Measurements from ENCODE around the gene SLC44A5. TPM values are rescaled to one million over a fixed set of nuclear protein-coding genes. Genes with fewer than 3 reads are reported as not detected.

SLC44A5 gene
- total and polyA plus RNA-seq, 2 donors (not counting 1 experiment from before 2014, with no cell fraction given) = 2.8 to 4.2 TPM

GRCh38 chr1:75587692-75588091, 23.2 kb downstream of the SLC44A5 start:
- no peak overlapping the region for H3K27ac ChIP-seq (ENCODE audit: low read length in 2 of 2)
- H3K4me3 Mint-ChIP-seq = no peak overlapping the region
- no CpG with 5 or more reads among the region's 3 CpGs for WGBS (ENCODE audit: insufficient coverage)
- H3K4me1 ChIP-seq (ENCODE audit: control insufficient read depth in 2 of 2, insufficient read depth in 2 of 2, low read length in 2 of 2) = no peaks in the 10 kb centered on the region
- H3K27ac Mint-ChIP-seq = peak overlapping the region; percentile 20
- DNase-seq (no peak), ATAC-seq (ENCODE audit: low read depth) (no peak)
- POLR2A ChIA-PET = no interaction called here
- H3K9ac ChIP-seq (ENCODE audit: low read length) = no peak overlapping the region
- CTCF ChIA-PET = no interaction called here
- H3K79me2 ChIP-seq (ENCODE audit: control insufficient read depth, insufficient read depth, low read length) = no peaks in the 10 kb centered on the region
- peaks cover 14% of the 10 kb centered on the region for H3K27me3 Mint-ChIP-seq
- no peaks in the 10 kb centered on the region for H3K4me1 Mint-ChIP-seq
- intact Hi-C loops (cut with micrococcal nuclease) = no loop called here
- H3K4me2 ChIP-seq (replicated peaks; ENCODE audit: low read depth, low read length, poor library complexity, severe bottlenecking) = no peak overlapping the region
- TF ChIP-seq EZH2 (IDR thresholded peaks at IDR 0.05; ENCODE audit: borderline replicate concordance, insufficient read depth, low read depth, low read length, poor library complexity, severe bottlenecking) (no peak), CTCF (IDR thresholded peaks at IDR 0.05) (no peak)
- H3K4me3 ChIP-seq (ENCODE audit: control extremely low read depth in 1 of 5, extremely low read depth in 1 of 5, insufficient read depth in 1 of 5, low read depth in 2 of 5, low read length in 4 of 5) = no peak overlapping the region
- no peak overlapping the region for H2AFZ ChIP-seq (ENCODE audit: insufficient read depth, low read depth, low read length, poor library complexity, severe bottlenecking)
- H3K36me3 ChIP-seq (replicated peaks in 1 of 2; ENCODE audit: control extremely low read depth in 1 of 2, control insufficient read depth in 1 of 2, extremely low read depth in 1 of 2, insufficient read depth in 2 of 2, low read length in 1 of 2) = no peaks in the 10 kb centered on the region
- H3K9me3 Mint-ChIP-seq (ENCODE audit: insufficient read depth) = peaks cover 2% of the 10 kb centered on the region
- no peaks in the 10 kb centered on the region for H3K27me3 ChIP-seq (replicated peaks in 1 of 4; ENCODE audit: control extremely low read depth in 1 of 4, control insufficient read depth in 3 of 4, insufficient read depth in 4 of 4, low read length in 3 of 4)
- H3K9me3 ChIP-seq (ENCODE audit: control extremely low read depth in 1 of 3, control insufficient read depth in 2 of 3, insufficient read depth in 1 of 3, low read length in 2 of 3) = no peaks in the 10 kb centered on the region
- H4K20me1 ChIP-seq (ENCODE audit: control insufficient read depth, insufficient read depth, low read length, poor library complexity, severe bottlenecking) = no peaks in the 10 kb centered on the region

- Histone ChIP-seq H3K4me2 (replicated peaks; ENCODE audit: low read depth, low read length, poor library complexity, severe bottlenecking) (no peak overlapping the region), H3K9me3 (ENCODE audit: control extremely low read depth in 1 of 3, control insufficient read depth in 2 of 3, insufficient read depth in 1 of 3, low read length in 2 of 3) (no peaks in the 10 kb centered on the region), H4K20me1 (ENCODE audit: control insufficient read depth, insufficient read depth, low read length, poor library complexity, severe bottlenecking) (no peaks in the 10 kb centered on the region), H3K27ac (ENCODE audit: low read length in 2 of 2) (no peak overlapping the region), H3K4me1 (ENCODE audit: control insufficient read depth in 2 of 2, insufficient read depth in 2 of 2, low read length in 2 of 2) (no peaks in the 10 kb centered on the region), H3K27me3 (replicated peaks in 1 of 4; ENCODE audit: control extremely low read depth in 1 of 4, control insufficient read depth in 3 of 4, insufficient read depth in 4 of 4, low read length in 3 of 4) (no peaks in the 10 kb centered on the region), H3K9ac (ENCODE audit: low read length) (no peak overlapping the region), H2AFZ (ENCODE audit: insufficient read depth, low read depth, low read length, poor library complexity, severe bottlenecking) (no peak overlapping the region), H3K4me3 (ENCODE audit: control extremely low read depth in 1 of 5, extremely low read depth in 1 of 5, insufficient read depth in 1 of 5, low read depth in 2 of 5, low read length in 4 of 5) (no peak overlapping the region), H3K79me2 (ENCODE audit: control insufficient read depth, insufficient read depth, low read length) (no peaks in the 10 kb centered on the region), H3K36me3 (replicated peaks in 1 of 2; ENCODE audit: control extremely low read depth in 1 of 2, control insufficient read depth in 1 of 2, extremely low read depth in 1 of 2, insufficient read depth in 2 of 2, low read length in 1 of 2) (no peaks in the 10 kb centered on the region)
- no peak overlapping the region for H3K27ac Mint-ChIP-seq
- intact Hi-C loops (cut with micrococcal nuclease) = no loop called here
- no peaks in the 10 kb centered on the region for H3K27me3 Mint-ChIP-seq
- H3K4me3 Mint-ChIP-seq = no peak overlapping the region
- H3K9me3 Mint-ChIP-seq (ENCODE audit: insufficient read depth) = no peaks in the 10 kb centered on the region
- no peak for ATAC-seq (ENCODE audit: low read depth)
- DNase-seq = no peak
- no peaks in the 10 kb centered on the region for H3K4me1 Mint-ChIP-seq
- ChIA-PET CTCF (no interaction called here), POLR2A (no interaction called here)
- WGBS (ENCODE audit: insufficient coverage) = 37% methylated on average over 2 of the region's 2 CpGs
- TF ChIP-seq CTCF (IDR thresholded peaks at IDR 0.05) = no peak
- no peak for TF ChIP-seq EZH2 (IDR thresholded peaks at IDR 0.05; ENCODE audit: borderline replicate concordance, insufficient read depth, low read depth, low read length, poor library complexity, severe bottlenecking)
Measured at GRCh38 chr1:75583282-75583681, 27.6 kb downstream of the SLC44A5 start.
